Measurements from ENCODE around the gene SLC8A2.

Gene SLC8A2

DNA sequence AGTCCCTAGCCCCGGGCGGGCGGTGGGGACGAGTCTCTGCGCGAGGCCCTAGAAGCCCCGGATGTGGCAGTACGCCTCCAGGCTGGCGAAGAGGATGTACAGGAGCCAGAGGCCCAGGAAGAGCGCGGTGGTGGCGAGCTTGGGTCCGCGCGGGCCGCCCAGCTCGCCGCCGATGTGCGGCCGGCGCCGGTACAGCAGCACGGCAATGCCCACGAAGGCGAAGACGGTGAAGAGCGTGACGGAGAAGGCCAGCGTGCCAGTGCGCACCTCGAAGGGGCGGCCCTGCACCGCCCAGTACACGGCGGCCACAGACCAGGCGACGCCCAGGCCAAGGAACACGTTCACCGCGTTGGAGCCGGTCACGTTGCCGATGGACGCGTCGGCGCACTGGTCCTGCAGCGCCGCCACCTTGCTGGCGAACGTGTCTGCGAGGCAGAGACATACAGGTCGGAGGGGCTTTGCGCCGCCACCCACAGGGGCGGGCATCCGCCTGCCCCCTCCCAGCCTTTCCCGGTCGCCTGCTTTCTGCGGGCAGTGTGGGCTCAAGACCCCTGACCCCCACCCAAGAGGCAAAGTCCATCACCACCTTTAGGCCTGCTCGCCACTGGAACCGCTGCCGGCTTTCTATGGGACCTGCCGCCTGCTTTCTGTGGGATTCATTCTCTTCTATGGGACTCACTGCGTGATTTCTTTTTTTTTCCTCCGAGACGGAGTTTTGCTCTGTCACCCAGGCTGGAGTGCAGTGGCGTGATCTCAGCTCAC lies 41.5 kb downstream of the SLC8A2 start:
- peak; percentile 49 for DNase-seq (ENCODE audit: low spot score)

DNA sequence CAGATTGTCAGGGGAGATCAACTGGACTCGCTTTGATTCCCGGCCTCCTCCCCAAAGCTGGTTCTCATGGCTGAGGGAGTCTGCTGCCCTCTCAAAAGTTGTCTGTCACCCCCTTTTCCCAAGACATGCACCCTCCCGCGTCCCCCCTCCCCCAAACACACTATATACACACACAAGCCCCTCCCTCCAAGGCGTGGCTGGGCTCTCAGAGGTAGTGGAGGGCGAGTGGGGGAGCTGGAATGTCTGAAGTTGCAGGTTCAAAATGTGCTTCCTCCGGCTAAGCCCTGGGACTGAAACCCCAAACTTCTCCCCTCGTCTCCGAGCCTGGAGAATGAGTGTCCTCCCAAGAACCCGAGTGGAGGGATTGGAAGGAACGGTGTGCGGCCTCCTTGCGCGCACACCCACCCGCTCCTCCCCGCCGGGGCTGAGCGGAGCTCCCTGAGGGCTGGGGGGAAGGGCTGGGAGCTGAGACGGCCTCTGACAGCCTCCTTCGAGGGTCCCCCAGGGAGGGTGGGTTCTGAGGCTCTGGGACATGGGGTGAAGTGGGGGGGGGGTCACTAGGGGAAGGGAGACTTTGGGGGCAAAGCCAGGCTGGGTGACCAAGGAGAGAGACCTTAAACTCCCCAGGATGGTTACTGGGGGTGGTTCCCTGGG lies 42.4 kb downstream of the SLC8A2 start:
- no peak for DNase-seq (ENCODE audit: low spot score)

DNA sequence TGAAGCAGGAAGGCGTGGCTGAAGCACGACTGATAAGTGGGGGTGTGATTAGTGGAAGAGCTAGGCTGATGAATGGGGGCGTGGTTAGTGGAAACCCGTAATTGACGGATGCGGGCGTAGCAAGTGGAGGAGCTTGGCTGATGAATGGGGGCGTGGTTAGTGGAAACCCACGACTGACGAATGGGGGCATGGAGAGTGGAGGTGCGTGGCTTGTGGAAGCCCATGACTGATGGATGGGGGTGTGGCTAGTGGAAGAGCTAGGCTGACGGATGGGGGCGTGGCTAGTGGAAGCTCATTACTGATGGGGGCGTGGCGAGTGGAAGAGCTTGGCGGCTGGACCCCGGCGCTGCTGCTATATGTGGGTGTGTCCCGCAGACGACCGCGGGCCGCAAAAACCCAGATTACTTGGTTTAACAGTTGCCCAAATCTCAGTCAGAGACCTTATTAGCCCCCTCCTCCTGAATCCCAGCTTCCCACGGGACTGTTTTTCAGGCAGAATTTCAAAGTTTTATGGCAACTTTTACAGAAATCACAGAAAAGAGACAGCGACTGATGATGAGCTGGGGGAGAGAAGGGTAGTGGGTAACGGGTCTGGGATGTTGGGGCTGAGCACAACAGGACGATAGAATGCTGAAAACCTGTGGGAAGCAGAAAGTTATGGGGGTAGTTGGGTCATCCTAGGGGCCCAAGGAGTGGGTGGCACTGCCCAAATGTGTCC lies 43.4 kb downstream of the SLC8A2 start:
- DNase-seq (ENCODE audit: low spot score), result peak; percentile 99

DNA sequence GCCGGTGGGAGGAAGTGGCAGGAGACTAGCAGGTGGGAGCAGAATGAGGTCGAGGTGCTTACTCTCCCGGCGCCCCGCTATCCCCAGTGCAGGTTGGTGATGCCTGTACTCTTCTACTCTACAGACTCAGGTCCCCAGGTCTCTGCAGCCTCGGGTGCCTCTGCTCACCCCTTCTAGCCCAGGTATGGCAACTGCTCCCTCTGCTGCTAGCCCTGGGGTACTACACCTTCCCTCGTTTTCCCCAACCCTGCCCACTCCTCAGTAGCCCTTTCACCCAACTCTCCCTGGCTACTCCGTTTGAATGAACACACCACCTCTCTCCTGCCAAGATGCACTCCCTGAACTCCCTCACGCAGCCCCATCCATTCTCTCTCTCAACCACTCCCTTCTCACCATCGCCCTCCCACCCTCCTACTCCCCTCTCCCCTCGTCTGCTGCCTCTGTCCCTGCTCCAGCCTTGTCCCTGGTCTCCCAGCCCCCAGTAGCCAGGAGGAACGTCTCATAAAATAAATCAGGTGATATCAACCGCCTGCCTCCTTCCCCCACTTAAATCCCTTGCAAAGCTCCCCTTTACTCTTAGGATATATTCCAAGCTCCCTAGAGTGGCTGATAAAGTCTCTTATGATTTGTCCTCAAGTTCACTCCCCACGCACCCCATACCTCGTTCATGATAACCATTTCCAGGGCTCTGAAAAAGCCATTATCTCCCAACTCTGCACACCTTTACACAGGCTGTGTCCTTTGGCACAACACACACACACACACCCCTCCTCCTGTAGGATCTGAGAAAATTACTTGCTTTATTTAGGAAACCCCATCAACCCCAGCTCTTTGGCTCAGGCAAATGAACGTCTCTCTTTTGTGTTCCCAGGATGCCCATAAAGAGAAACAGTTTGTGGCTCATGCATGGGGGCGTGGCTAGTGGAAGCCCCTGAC lies 44.2 kb downstream of the SLC8A2 start:
- DNase-seq (ENCODE audit: low spot score), result no peak

DNA sequence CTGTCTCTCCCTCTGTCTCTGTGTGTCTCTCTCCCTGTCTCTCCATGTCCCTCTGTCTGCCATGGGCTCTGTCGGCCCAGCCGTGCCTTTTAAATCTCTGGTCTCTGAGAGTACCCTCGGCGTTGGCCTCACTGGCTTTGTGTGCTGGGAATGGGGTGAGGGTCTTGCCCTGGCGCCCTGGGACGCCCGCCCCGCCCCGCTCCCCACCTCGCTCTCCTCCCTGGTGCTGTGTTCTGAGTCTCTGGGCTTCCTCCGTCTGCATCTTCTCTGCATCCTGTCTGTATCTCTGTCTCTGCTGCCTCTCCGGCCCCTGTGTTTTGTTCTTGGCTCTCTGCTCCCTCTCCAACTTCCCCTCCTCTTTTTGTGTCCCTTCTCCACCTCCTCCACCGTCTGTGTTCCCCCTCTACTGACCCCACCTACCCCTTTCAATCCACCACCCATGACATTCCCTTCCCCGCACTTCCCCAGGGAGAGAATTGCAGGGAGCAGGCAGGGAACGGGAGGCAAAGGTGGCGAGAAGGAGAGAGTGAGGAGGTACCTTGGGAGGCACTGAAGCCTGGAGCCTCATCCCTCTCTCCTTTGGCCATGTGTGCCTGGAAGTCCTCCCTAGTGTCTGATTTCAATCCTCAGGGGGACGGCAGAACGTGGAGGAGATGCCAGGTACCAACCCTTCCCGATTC lies 48.4 kb downstream of the SLC8A2 start:
- DNase-seq (ENCODE audit: low spot score), result no peak

DNA sequence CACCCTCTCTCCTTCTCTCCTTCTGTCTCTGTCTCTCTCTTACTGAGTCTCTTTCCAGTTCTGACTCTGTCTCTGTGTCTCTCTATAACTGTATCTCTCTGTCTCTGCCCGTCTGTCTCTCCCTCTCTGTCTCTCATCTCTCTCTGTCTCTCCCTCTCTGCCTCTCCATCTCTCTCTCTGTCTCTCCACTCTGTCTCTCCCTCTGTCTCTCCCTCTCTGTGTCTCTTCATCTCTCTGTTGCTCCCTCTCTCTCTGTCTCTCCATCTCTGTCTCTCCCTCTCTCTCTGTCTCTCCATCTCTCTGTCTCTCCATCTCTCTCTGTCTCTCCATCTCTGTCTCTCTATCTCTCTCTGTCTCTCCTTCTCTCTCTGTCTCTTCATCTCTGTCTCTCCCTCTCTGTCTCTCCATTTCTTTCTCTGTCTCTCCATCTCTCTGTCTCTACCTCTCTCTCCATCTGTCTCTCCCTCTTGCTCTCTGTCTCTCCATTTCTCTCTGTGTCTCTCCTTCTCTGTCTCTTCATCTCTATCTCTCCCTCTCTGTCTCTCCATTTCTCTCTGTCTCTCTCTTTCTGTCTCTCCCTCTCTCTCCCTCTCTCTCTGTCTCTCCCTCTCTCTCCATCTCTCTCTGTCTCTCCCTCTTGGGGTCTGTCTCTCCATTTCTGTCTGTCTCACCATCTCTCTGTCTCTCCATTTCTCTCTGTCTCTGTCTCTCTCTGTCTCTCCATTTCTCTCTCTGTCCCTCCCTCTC lies 49.1 kb downstream of the SLC8A2 start:
- no peak for DNase-seq (ENCODE audit: low spot score)

DNA sequence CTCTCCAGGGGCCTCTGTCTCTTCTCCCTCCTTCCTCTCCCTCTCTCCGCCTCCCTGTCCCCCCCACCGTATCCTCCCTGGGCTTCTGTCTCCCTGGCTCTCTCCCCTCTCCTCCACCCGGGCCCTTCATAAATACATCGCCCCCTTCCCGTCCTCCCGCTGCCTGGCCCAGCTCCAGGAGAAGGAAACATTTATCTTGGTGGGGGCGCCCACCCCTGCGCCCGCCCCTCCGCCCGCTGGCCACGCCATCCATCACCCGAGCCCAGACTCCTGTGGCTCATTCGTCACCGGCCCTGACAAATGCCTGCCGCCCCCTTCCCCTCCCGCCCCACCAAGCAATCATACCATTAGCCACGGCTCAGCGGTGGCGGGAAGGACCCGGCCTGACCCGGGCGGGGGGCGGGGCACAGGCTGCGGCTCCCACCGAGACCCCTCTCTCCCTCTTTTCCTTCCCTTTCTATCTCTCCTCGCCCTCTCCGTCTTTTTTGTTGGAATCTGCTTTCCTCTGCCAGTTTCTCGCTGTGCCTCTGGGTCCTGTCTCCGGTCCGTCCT lies 49.8 kb downstream of the SLC8A2 start:
- no peak for DNase-seq (ENCODE audit: low spot score)

DNA sequence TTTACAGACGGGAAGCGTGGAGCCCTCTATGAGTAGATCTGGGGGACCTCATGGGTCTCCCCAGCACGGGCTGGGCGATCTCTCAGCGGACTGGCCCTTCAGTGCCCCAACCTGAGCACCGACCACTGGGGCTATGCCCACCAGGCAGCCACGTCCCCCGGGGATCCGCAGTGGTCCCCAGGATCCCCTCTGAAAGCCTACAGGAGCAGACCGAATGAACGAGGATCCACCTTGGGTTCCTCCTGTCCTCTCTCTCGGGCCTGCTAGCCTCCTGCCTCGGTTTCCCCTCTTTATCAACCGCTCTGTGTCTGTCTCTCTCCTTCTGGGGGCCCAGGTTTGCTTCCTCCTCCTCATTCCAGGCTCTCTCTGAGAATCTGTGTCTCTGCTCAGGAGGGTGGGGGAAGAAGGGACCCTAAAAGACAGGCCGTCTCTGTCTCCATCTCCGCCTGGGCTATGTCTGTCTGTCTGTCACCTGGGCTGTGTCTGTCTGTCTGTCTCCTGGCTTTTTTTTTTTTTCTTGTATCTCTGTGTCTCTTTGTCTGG lies 50.4 kb downstream of the SLC8A2 start:
- DNase-seq (ENCODE audit: low spot score), result no peak

DNA sequence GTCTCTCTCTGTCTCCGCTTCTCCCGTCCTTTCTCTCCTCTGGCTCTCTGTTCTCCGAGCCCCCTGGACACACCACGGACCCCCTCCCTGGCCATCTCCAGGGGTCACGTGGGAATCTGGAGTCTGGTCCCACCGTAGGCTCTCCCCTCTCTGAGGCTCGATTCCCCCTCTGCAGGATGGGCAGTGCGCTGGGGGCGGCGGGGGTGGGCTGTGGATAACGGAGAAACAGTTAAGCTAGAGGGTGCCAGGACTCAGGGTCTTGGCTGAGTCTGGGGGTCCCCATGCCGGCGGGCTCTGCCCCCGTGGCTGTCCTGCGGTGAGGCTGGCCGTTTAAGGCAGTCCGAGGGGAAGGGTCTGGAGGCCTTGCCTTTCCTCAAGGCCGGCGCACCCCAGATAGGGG lies 51.9 kb downstream of the SLC8A2 start:
- no peak for DNase-seq (ENCODE audit: low spot score)

DNA sequence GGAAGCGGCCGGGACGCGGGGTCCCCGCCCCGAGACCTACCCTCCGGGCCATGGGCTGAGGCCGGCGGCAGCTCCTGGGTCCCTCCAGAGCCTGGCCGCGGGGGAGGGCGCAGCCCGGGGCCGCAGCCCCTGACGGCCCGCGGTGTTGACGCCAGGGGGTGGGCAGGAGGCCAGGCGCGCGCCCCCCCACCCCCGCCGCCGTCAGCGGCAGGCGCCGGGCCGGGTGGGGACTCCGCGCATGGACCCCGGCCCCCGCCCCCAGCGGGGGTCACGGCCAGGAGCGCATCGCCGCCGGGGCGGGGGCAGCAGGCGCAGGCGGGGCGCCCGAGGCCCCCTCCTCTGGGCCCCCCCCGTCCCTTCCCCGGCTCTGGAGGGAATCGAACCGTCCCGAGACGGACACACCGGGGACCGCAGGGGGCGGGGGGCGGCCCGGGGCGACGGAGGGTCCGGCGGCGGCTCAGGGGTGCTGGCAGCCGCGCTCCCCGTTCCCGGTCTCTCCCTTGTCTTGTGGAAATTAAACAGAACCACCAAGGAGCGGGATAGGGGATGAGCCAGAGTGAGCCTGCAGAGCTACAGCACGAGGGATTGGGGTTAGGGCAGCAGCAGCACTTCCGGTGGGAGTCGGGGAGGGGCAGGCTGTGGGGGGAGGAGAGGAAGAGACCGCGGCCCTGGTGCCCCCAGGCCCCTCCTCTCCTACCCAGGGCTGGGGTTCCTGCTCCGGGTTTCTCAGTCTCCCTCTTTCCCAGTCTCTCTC lies 52.5 kb downstream of the SLC8A2 start, which contains the start of gene MEIS3:
Gene MEIS3, minus strand, starts transcription at position 498 of the 754 bp plus-strand sequence. Its CDS starts 446 bp downstream, at position 52.
- DNase-seq (ENCODE audit: low spot score), result no peak

DNA sequence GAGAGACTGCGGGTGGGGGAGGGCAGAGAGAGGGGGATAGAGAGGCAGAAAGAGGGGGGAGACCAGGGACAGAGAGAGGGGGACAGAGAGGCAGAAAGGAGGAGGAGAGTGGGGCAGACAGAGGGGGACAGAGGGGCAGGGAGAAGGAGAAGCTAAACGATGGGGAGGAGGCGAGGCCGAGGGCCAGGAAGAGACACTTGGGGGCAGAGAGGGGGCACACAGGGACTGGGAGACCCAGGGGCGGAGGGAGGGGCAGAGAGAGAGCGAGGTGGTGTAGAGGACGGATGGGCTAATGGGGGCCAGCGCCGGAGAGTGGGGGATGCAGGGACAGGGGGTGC lies 53.0 kb downstream of the SLC8A2 start:
- DNase-seq (ENCODE audit: low spot score), result no peak

DNA sequence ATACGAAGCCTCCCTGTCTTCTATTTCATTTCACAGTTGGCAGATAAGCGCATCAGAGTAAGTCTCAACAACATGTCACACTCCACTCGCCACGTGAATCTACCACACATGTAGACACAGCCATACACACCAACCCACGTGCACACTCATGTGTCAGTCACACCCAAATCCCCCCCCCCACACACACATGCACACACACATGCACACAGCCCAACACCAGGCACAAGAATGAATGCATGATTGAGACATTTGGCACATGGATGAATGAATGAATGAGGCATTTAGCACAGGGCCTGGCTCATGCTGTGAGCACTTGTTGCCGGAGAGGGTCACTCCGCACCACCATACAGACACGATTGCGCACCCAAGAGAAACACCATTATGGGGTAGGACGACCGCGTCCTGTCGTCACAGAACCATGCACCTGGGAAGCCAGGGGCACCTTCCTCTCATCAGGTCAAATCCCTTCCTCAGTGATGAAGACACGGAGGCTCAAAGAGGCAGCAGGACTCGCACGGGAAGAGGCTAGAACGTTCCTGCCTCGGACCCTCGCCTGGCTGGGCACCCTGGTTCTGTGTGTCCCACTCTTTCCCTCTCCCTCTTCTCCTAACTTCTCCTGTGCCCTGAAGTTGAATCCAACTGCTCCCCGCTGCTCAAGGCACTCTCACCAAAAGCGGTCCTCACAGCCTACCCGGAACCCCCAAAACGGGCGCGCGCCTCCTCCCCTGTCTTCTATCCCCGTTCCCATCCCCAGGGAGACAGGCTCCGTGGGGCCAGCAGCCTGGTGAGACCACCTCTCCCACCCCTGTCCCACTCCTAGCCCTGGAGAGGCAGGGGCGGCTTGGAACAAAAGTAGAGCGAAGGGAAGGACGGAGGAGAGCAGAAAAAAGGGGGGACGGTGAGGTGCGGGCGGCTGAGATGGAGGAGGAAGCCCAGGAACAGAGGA lies 53.7 kb downstream of the SLC8A2 start:
- DNase-seq (ENCODE audit: low spot score), result no peak

DNA sequence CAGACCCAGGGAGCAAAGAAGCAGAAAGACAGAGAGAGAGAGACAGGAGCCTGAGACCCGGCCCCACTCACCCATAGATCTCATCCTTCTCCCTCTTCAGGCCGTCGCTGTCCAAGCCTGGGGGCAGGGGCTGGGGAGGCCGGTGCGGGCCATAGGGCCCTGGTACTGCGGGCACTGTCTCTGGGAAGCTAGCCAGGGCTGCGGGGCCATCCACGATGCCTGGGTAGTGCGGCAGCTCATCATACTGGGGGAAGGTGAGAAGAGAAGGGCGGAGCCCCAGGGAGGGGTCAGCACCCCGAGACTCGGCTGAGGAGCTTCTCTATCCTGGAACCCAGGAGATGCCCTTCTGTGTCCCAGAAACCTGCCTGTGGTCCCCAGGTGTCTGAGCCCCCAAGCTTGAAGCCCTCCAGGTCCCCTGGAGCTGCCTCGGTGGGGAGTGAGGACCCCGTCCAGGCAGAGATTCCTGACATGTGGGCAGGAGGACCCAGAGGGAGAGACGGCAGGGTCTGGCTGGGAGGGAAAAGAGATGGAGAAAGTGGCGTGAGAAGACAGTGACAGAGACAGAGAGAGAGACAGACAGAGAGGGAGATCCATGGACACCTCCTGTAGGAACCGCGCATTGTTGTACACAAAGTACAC lies 54.5 kb downstream of the SLC8A2 start:
- DNase-seq (ENCODE audit: low spot score), result no peak

DNA sequence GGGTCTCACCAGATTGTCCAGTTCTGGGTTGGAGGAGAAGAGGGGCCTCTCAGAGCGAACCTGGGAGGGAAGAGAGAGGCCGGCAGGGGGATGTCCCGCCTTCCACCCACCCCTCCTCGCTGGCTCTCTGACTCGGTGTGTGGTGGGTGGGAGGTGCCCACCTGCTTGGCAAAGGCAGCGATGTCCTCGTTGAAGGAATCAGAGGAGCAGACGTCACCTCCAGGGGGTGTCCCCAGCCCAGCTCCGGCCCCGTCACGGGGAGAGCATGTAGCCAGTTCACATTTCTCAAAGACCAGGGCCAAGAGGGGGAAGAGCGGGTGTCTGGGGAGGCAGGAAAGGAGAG lies 55.1 kb downstream of the SLC8A2 start:
- DNase-seq (ENCODE audit: low spot score), result no peak

DNA sequence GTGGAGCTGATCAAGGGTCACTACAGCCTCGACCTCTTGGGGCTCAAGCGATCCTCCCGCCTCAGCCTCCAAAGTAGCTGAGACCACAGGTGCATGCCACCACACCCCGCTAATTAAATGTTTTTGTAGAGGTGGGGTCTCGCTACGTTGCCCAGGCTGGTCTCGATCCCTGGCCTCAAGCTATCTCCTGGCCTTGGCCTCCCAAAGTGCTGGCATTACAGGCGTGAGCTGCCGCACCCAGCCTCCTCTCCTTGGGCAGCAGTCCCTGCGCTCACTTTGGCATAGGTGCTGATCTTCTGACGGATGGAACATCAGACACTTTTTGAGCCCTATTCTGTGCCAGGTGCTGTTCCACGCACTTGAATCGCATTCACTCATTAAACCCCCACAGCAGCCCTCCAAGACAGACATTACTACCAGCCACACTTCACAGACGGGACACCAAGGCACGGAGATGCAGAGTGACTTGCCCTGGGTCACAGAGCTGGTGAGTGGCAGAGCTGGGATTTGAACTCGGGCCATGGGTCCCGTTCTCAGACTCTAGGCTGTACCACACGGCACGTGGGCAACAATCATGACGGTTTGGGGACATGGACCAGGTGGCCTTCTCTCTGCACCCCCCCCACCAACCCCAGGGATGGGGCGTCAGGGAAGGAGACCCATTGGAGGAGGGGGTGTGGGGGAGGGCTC lies 55.6 kb downstream of the SLC8A2 start:
- no peak for DNase-seq (ENCODE audit: low spot score)

DNA sequence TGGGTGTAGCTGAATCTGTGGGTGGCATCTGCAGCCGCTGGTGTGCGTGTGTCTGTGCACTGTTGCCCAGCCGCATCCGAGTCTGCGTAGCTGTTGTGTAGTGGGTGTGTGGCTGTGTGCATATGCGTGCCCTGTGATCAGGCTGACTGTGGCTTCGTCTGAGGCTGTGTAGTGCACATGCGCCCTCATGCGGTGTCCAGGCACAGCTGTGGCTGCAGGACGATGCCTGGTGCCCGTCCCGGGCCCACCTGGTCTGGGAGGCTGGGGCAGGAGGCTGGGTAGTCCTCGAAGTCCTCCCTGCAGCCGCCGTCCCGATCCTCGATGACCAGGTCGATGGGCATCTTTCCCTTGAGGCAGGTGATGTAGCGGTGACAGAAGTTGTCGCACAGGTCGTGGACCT lies 57.2 kb downstream of the SLC8A2 start:
- DNase-seq (ENCODE audit: low spot score), result no peak

DNA sequence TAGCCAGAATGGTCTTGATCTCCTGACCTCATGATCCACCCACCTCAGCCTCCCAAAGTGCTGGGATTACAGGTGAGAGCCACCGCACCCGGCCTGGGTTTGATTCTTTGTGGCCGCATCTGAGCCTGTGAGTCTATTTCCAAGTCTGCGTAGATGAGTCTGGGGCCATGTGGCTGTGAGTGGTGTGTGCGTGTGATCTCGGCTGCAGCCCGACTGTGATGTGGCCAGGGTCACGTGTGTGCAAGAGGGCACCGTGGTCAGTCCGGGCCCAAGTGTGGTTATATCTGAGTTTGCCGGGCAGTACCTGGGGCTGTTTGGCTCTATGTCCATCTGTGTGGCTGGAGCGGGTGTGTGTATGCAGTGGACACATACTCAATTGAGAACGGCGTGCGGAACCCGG lies 57.8 kb downstream of the SLC8A2 start:
- DNase-seq (ENCODE audit: low spot score), result no peak
